Stimulated activated CD8-positive, alpha-beta memory T cell treated with anti-CD3 and anti-CD28 coated beads, Interleukin-7, amount 100 ng/mL, for 48 hours (primary cell): ENCODE measurements around the gene EIF6.

Source experiments
- DNase-seq, 2 donors: peaks; one replicate each; pipeline ENCODE4 v3.0.0-alpha.2; 2020; ENCODE audit warnings: low read depth in 1 of 2; ENCODE audit errors: extremely low read depth in 1 of 2

Gene EIF6

GRCh38 chr20:35295674-35296073, 11.1 kb upstream of the EIF6 start:
- DNase-seq: no peak

GRCh38 chr20:35295058-35295457, 10.5 kb upstream of the EIF6 start:
- DNase-seq: no peak

DNA sequence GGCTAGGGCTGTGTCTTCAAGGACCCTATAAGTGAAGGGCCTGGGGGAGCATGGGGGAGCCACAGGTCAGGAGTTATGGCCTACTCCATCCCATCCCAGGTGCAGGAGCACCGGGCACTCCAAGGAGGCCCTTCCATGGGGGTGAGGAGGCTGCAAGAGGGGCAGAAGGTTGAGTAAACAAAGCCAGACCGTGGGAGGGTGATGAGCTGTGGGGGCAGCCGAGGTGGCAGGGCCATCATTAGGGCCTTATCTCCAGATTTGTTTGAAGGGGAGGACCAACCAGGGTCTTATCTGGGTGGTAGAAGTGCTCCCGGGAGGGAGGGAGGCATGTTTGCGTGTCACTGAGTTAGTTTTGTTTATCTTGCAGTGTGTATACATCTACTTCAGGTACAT, 9.7 kb upstream of the EIF6 start:
- DNase-seq: no peak

- no peak for DNase-seq
These were observed 9.0 kb upstream of the EIF6 start for GRCh38 chr20:35293303-35294292.

- DNase-seq: no peak
These were observed 8.1 kb upstream of the EIF6 start for GRCh38 chr20:35292504-35293285.

DNA sequence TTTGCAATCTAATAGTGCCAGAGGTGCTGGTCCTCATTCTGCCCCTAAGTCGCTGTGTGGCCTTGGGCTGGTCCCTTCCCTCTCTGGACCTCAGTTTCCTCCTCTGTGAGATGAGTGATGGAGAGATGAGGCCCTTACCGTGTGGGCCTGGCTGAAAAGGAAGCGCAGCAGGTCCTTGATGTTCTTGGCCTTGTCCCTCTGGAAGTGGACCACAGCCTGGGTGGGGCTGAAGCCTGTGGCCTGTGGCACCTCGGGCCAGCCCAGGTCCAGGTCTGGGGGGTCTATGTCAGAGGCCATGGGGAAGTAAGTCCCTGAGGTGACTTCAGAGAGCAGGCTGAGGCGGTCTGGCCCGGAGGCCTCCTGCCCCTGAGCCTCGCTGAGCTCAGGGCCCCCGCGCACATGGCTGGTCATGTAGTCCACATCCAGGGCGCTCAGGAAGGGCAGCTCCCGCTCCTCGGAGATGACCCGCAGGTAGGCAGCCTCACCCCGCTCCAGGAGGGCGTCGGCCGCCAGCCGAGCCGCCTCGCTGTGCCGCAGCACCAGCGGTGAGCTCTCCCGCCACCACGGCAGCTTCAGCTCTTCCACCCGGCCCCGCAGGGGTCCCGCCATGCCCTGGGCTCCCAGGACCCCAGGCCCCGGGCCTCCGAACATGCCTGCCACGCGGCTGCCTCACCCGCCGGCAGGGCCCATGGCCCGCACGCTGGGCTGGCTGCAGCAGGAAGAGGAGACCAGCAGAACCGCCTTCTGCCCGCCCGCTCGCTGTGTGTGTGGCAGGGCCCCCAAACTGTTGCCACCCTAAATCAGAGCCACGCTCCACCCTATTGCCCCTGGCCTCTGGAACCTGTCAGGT, 7.3 kb upstream of the EIF6 start, which contains the start of gene FAM83C:
Gene FAM83C, minus strand, starts transcription at position 772 of the 850 bp plus-strand sequence. Its CDS starts 121 bp downstream, at position 651.
- DNase-seq: no peak

GRCh38 chr20:35290887-35291417, 6.4 kb upstream of the EIF6 start:
- no peak for DNase-seq

DNA sequence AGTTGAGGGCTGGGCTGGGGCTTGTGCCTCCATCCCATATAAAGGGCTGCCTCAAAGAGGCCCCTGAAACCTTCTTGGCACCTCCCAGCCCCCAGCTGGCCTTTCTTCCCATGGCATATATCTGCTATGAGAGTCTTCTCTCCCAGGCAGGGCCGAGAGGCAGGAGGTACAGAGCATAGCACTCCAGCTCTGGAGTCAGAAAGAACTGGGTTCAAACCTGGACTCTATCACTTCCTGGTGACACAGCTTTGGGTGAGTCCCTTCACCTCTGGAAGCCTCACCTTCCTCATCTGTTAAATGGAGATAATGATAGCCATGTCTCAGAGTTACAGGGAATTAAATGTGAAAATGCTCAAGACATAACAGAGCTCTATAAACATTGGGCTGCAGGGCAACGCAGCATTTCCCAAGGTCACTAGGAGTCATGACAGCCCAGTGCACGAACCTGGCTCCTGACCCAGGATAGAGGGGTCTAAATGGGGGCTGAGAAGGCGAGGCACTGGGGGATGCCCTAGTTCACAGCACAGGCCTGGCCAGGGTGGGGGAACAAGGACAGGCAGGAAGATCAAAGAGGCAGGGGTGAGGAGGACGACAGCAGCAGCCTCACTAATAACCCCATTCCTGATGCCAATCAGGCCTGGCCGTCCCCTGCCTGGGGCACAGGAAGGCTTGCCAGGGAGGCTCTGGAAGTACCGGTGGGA, 5.8 kb upstream of the EIF6 start:
- DNase-seq: no peak

- no peak for DNase-seq
These were observed 3.9 kb upstream of the EIF6 start for GRCh38 chr20:35288325-35289060.

DNA sequence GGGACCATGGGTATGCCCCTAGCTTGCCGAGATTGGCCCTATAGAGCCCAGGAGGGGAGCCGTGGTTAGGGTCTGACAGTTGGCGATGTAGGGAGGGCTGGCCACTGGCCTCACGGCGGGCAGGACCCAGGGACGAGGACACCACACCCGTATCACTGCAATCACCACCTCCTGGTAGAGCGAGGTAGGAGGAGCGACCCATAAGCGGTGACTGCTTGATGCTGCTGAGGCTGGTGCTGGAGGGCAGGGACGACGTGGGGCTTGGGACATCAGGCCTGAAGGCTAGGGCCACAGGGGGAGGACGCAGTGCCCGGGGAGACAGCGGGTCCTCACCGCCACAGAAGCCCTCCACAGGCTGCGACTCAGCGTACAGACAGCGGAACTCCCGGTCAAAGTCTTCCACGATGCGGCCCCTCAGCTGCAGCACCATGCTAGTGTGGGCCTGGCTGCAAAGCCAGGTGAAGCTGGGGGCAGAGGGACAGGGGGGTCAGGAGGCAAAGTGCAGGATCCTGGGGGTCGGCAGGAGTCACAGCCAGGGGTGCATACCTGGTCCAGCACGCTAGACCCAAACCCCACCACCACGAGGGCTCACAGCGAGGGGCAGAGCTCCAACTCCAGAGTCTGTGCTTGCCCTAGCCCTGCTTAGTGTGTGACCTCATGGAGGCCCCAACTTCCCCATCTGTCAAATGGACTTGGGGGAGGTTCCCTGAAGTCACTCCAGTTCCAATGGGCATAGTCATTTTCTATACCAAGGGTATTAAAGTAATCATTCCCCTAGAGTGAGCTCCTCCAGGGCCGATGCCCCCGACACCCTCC, 3.1 kb upstream of the EIF6 start:
- DNase-seq: no peak

GRCh38 chr20:35286899-35287508, 2.4 kb upstream of the EIF6 start:
- no peak for DNase-seq

DNA sequence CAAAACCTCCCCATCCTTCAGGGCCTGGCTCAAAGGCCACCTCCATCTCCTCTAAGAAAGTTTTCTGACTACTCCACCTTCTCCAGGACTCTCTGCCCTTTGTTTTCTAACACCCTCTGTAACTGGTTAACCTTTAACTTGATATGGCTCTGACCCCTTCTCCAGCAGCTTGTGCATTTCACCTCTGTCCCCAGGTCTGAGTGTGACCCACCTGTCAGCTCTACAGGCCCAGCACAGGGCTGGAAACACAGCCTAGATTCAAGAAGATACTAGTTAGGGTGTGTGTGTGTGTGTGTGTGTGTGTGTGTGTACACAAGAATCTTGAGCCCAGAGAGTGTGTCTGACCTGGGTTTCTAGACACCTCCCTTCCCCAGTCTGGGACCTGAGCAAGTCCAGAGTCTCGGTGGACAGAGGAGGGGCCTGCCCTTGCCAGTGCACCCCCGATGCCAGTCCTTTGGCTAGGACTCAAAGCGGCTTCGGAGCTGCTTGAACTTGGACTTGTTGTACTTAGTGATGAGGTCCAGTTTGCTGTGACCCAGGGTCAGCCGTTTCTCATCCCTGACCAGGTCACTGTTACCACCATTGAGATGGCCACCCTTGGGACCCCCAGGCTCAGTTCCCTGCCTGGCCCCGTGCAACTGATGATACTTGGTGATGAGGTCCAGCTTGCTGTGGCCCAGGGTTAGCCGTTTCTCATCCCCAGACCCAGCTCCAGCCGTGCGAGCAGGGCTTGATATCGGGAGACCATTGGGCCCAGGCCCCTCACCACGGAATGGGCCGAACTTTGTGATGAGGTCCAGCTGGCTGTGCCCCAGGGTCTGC, 1.7 kb upstream of the EIF6 start:
- DNase-seq: no peak

DNA sequence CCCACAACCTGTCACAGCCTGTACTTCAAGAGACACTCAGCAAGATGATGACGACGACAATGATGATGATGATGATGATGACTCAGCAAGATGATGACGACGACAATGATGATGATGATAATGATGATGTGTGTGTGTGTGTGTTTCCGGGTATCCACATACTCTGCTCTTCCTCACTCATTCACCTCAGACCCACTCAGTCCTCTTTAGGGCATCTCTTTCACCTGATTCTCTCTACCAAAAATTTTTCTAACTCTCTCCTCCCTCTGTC, 1.2 kb upstream of the EIF6 start:
- DNase-seq: no peak

- no peak for DNase-seq
These were observed 627 bp upstream of the EIF6 start for GRCh38 chr20:35284992-35285805.

DNA sequence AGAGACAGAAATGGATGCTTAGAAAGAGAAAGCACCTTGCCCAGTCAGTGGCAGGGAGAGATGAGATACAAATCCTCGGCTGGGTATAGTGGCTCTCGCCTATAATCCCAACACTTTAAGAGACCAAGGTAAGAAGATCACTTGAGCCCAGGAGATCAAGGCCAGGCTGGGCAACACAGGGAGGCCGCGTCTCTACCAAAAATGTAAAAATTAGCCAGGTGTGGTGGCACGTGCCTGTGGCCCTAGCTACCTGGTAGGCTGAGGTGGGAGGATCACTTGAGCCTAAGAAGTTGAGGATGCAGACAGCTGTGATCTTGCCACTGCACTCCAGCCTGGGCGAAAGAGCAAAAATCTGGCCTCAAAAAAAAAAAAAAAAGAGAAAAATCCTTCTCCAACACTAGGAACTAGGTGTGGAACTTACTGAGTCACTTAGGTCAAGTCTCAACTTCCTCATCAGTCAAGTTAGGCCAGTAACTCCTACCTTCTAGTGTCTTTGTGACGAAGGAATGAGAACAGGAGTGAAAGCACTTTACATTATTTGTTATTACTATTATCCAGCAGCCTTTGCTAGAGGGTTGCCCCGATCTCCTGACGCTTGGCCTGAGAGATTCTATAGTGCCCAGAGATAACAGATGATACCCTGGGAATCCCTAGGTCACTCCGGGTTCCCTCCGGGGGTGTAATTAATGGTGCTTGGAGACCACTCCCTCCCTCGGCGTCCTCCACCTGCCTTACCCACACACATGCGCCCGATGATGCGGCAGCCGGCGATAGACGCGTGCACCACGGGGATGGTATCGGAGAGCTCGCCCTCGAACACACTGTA, 918 bp downstream of the EIF6 start:
- DNase-seq: no peak
